Measurements from ENCODE around the gene SHB.

- no peak for TF ChIP-seq CTCF (IDR thresholded peaks at IDR 0.05)
- no peak for TF ChIP-seq POLR2A (IDR thresholded peaks at IDR 0.05)
Measured at GRCh38 chr9:37972351-37972848, 96.6 kb downstream of the SHB start.
